HG03060 (cell line): Measurements from ENCODE around the gene ZNF575.
"Not testable (repeated sequence)": the region's sequence is repeated elsewhere in the genome, so short reads cannot be mapped to it uniquely, and the experiment has no call there.

Experiments
- ATAC-seq: cut with Tn5 transposase; IDR thresholded peaks from one replicate; pipeline ENCODE4 v1.9.1; 2021; ENCODE audit warnings: low read depth, moderate number of reproducible peaks; ENCODE audit not compliant: unreplicated experiment

ZNF575 gene

GRCh38 chr19:43540381-43540780 lies 7.4 kb downstream of the ZNF575 start:
- no peak for ATAC-seq

GRCh38 chr19:43541920-43542650 lies 9.1 kb downstream of the ZNF575 start:
- ATAC-seq, result no peak

GRCh38 chr19:43544077-43544476 lies 11.1 kb downstream of the ZNF575 start:
- no peak for ATAC-seq

GRCh38 chr19:43545276-43545675 lies 12.3 kb downstream of the ZNF575 start:
- ATAC-seq, result no peak

DNA sequence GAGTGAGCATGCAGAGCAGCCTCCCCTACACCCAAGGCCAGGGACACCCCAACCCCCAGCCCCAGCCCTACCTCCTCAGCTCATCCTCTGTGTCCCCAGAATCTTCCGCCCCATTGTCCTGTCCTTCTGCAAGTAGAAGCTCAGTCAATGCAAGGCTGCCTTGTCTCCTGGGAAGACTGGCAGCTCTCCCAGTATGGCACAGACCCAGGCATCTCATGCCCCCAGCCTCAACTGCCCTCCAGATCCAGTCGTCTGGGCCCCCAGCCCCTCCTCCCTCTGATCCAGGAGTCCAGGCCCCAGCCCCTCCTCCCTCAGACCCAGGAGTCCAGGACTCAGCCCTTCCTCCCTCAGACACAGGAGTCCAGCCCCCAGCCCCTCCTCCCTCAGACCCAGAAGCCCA lies 13.0 kb downstream of the ZNF575 start:
- ATAC-seq, result no peak

DNA sequence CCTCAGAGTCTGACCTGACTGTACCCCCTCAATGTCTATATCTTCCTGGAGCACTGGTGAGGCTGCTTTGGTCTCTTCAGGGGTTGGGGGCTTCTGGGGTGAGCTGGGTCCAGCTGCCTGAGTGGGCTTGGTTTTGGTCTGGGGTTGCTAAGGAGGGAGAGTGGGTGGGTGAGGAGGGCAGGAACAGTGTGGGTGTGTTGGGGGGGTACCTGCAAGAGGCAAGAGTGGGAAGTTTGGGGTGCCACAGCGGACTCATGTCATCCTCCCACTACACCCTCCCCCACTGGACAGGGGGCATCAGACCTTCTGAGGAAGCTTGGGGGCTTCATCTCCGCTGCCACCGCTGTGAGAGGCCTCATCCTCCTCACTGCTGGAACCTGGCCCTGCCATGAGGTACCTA lies 13.6 kb downstream of the ZNF575 start:
- no peak for ATAC-seq

GRCh38 chr19:43547926-43548325 lies 14.9 kb downstream of the ZNF575 start:
- ATAC-seq, result not testable (repeated sequence)

GRCh38 chr19:43548706-43549105 lies 15.7 kb downstream of the ZNF575 start:
- no peak for ATAC-seq

GRCh38 chr19:43551399-43552197 lies 18.6 kb downstream of the ZNF575 start:
- ATAC-seq, result no peak

DNA sequence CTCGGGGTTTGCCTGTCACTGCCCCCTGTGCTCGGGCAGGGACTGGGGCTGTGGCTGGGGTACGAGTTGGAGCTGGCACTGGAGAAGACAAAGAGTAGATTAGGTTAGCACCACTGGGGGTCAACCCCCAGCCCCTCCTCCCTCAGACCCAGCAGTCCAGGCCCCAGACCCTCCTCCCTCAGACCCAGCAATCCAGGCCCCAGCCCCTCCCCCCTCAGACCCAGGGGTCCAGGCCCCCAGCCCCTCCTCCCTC lies 19.1 kb downstream of the ZNF575 start:
- ATAC-seq, result no peak

DNA sequence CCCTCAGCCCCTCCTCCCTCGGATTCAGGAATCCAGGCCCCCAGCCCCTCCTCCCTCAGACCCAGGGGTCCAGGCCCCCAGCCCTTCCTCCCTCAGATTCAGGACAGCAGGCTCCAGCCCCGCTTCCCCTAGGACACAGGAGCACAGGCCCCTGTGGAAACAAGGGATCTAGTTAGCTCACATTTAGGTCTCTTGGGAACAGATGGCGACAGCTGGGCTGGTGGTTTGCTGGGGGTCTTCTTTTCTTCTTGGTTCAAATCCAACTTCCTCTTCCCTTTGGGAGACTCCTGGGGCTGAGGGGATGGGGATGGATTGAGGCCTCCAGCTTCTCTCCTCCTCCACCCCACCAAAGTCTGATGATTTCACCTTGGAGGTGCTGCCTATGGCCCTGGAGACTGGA lies 19.6 kb downstream of the ZNF575 start:
- no peak for ATAC-seq

- ATAC-seq, result no peak
Measured at GRCh38 chr19:43553656-43554055, 20.7 kb downstream of the ZNF575 start.

- ATAC-seq, result no peak
Measured at GRCh38 chr19:43554317-43554895, 21.4 kb downstream of the ZNF575 start.

GRCh38 chr19:43555185-43555770 lies 22.3 kb downstream of the ZNF575 start:
- no peak for ATAC-seq

DNA sequence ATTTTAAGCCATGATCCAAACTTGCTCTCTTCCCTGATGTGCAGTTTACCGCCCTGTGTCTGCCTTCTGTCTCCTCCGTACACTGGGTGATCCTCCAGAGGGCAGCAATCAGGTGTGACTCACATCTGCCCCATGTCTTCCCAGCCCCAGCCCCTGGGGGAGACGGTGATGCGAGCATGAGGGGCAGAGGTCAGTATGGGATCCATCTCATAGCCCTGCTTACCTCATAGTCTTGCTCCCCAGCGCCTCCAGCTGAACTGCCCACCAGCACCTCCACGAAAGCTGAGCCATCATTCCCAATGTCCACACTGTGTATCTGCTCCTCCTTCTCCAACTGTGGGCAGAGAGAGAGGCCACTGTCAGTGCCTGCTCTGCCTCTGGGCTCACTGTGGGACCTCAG lies 27.7 kb downstream of the ZNF575 start:
- ATAC-seq, result no peak

- no peak for ATAC-seq
Measured at GRCh38 chr19:43561139-43561970, 28.4 kb downstream of the ZNF575 start.

DNA sequence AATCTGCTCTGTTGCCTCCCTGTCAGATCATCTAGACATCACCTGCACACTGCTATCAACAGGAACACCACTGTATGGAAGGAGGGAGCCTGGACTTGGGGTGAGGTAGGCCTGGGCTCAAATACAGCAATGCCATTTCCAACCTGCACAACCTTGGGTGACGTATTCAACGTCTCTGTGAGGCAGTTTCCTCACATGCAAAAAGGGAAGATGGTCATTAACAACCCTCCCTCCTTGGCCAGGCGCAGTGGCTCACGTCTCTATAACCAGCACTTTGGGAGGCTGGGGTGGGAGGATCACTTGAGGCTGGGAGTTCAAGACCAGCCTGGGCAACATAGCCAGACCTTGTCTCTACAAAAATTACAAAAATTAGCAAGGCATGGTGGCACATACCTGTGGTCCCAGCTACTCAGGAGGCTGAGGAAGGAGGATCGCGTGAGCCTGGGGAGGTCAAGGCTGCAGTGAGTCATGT lies 29.3 kb downstream of the ZNF575 start:
- ATAC-seq, result no peak

DNA sequence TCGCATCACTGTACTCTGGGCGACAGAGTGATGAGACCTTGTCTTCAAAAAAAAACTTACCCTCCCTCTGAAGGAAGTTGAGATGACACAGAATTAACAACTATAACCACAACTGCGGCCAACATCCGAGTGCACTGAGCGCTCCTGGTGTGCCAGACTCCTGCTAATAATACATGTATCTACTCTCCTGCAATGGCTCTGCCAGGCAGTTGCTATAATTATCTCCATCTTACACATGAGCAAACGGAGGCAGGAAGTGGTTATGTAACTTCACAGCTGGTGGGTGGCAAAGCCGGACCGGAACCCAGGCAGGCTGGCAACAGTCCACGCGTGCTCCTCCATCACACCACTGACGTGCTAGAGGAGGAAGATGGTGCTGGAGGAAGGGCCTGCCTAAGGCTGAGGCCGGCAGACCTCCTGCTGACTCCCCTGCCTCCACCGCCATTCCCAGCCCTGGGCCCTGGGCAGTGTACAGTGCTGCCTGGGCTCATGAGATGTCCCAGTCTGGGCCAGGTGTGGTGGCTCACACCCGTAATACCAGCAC lies 29.8 kb downstream of the ZNF575 start:
- ATAC-seq, result no peak

DNA sequence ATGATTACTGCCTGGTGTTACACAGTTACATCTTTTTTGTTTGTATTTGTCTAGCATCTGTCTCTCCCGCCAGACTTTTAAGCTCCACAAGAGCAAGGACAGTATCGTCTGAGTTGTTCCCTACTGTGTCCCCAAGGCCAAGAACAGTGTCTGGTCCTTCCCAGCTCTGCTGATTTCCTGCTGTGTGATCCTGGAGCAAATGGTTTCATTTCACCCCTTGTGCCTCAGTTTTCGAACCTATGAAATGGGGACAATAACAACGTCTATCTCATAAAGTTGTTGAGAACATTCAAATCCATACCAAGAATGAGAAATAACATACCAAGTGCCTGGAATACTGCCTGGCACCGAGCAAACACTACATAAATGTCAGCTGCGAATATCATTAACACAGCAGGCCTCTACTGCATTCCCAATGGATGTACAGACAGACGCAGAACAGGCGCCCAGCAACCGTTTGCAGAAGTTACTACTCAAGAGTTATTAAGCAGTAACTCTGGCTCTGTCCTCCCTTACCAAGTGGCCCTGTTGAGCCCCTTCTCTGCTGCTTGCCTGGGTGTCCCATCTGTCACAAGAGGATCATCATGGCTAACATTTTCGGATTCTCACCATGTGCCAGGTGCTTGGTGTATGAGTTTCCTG lies 30.9 kb downstream of the ZNF575 start:
- ATAC-seq, result no peak

DNA sequence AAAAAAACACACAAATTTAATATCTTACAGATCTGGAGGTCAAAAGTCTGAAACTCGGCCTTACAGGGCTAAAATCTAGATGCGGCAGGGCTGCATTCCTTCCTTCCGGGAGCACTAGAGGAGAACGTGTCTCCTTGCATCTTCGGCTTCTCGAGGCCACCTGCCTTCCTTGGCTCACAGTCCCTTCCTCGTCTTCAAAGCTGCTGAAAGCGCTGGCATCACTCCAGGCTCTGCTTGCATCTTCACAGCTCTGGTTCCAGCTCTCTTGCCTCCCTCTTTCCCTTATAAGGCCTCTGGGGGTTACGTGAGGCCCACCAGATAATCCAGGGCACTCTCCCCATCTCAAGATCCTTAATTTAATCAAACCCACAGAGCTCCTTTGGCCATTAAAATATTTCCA lies 31.8 kb downstream of the ZNF575 start:
- no peak for ATAC-seq
